Left ventricle myocardium inferior (tissue), 1 donor: ENCODE data around the gene RPL22. TPM values are rescaled to one million over a fixed set of nuclear protein-coding genes. Genes with fewer than 3 reads are reported as not detected.
A peak's percentile ranks its signal among the peaks of the same experiment; 100 is the strongest.

Experiments used
- DNase-seq: peaks from one replicate; pipeline ENCODE4 v3.0.0-alpha.2; 2020
- H3K27ac ChIP-seq: fragments of 200-600 bp; replicated peaks from 2 replicates; pipeline ENCODE4 v1.8.0; 2021
- H3K27me3 ChIP-seq: fragments of 200-600 bp; 2 replicates; pipeline ENCODE4 v1.8.0; 2021; ENCODE audit warnings: low read depth
- H3K36me3 ChIP-seq: fragments of 200-600 bp; 2 replicates; pipeline ENCODE4 v1.8.0; 2021
- H3K4me1 ChIP-seq: fragments of 200-600 bp; 2 replicates; pipeline ENCODE4 v1.8.0; 2021
- H3K4me3 ChIP-seq: fragments of 200-600 bp; 2 replicates; pipeline ENCODE4 v1.8.0; 2021; ENCODE audit warnings: mild to moderate bottlenecking, moderate library complexity
- H3K9me3 ChIP-seq: fragments of 200-600 bp; replicated peaks from 2 replicates; pipeline ENCODE4 v1.8.0; 2021
- intact Hi-C: fragments of 100-400 bp; cut with micrococcal nuclease; formaldehyde crosslinking; loops from one replicate; pipeline ENCODE4 v1.11.0; 2022
- total RNA-seq: library from RNA; stranded (reverse); fragmentation: NEBNext Ultra II Directional; extraction: Animal tissue kit (Norgen Biotek cat#: 25700); gene quantifications from one replicate; pipeline ENCODE4 v1.2.1, GENCODE V29; 2021
- TF ChIP-seq, protein P1 (sequence below): fragments of 200-600 bp; IDR thresholded peaks from 2 replicates; pipeline ENCODE4 v1.8.0; 2021; ENCODE audit warnings: antibody characterized with exemption, mild to moderate bottlenecking, borderline replicate concordance
- donor health status: DM: no; HTN: yes; CAD: no; lungs with severe emphysema.

The RPL22 gene
- total RNA-seq, 1 donor from 2014 or later = 250 TPM

DNA sequence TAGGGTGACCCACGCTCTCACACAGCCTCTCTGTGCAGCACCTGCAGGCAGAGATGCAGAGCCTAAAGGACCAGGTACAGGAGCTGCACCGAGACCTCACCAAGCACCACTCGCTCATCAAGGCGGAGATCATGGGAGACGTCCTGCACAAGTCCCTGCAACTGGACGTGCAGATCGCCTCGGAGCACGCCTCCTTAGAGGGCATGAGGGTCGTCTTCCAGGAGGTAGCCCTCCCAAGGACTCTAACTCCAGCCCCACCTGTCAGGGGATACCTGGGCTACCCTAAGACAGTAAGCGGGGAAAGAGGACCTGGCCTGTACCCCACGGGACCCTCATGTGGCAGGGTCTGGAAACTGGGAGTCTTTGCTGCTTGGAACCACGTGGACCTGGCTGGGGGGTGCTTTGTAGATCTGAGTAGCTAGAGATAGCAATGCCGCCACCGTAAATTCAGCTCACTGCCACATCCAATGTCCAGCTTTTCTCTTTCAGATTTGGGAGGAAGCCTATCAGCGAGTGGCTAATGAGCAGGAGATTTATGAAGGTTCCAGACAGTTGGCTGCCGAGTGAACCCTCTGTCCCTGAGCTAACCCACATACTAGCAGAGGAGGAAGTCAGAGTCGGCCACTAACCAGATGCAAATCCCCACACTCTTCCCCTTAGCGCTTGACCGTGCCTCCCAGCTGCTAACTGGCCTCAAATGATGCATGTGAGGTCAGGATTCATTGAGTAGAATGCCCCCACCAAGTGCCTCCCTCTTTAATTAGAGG is 13.0 kb upstream of the RPL22 start:
- H3K36me3 ChIP-seq = peaks cover 63% of the 10 kb centered on the region
- no peaks in the 10 kb centered on the region for H3K9me3 ChIP-seq
- intact Hi-C loops = no loop called here
- no peak for DNase-seq
- no peaks in the 10 kb centered on the region for H3K27me3 ChIP-seq
- H3K27ac ChIP-seq = no peak overlapping the region
- H3K4me1 ChIP-seq = peaks cover 43% of the 10 kb centered on the region
- H3K4me3 ChIP-seq = no peak overlapping the region
- TF ChIP-seq, protein P1, sequence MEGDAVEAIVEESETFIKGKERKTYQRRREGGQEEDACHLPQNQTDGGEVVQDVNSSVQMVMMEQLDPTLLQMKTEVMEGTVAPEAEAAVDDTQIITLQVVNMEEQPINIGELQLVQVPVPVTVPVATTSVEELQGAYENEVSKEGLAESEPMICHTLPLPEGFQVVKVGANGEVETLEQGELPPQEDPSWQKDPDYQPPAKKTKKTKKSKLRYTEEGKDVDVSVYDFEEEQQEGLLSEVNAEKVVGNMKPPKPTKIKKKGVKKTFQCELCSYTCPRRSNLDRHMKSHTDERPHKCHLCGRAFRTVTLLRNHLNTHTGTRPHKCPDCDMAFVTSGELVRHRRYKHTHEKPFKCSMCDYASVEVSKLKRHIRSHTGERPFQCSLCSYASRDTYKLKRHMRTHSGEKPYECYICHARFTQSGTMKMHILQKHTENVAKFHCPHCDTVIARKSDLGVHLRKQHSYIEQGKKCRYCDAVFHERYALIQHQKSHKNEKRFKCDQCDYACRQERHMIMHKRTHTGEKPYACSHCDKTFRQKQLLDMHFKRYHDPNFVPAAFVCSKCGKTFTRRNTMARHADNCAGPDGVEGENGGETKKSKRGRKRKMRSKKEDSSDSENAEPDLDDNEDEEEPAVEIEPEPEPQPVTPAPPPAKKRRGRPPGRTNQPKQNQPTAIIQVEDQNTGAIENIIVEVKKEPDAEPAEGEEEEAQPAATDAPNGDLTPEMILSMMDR = no peak

DNA sequence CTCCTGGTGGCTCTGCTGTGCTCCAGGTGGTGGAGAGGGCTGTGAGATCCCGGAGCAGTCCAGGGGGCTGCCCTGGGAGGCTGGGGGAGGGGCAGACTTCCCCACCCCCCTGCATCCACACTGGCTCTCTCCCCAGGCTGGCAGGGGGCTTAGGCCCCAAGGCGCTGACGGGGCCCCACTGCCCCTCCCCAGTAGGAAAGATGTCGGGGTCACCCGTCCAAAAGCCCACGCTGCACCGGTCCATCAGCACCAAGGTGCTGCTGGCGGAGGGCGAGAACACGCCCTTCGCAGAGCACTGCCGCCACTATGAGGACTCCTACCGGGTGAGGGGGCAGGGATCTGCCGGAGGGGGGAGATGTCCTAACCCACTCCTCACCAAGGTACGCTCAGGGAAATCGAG is 12.3 kb upstream of the RPL22 start:
- intact Hi-C loops = no loop called here
- no peak for DNase-seq
- no peak overlapping the region for H3K27ac ChIP-seq
- no peaks in the 10 kb centered on the region for H3K27me3 ChIP-seq
- TF ChIP-seq, protein P1 = no peak
- H3K4me3 ChIP-seq = no peak overlapping the region
- no peaks in the 10 kb centered on the region for H3K9me3 ChIP-seq
- peaks cover 57% of the 10 kb centered on the region for H3K36me3 ChIP-seq
- peaks cover 49% of the 10 kb centered on the region for H3K4me1 ChIP-seq

DNA sequence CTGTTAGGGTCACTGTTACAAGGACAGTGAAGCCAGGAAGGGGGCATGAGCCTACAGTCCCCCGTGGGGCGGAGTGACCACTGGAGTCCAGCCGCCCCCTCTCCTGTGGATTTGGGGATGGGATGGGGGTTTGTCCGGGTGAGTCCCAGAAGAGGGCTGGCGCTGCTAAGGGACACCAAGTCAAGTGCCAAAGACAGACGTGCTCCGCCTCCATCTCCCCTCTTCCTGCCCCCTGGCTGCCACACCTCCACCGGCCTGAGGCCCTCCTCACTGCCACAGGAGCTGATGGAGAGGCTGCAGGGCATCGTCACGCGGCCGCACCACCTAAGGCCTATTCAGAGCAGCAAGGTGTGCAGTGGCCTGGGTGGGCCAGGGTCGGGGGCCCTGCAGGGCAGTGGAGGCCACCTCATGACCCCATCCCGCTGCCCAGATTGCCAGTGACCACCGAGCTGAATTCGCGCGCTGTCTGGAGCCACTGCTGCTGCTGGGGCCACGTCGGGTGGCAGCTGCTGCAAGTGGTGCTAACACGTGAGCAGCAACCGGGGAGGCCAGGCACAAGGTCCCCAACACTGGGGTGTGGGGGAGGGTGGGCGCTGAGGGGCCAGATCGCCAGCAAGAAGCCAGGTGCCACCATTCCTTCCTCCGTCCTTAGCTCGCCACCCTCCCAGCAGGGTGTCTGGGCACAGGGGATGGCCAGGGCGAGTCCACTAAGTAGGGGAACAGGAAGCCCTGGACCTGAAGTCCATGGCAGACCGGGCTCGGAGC is 11.4 kb upstream of the RPL22 start:
- no peak overlapping the region for H3K4me3 ChIP-seq
- peaks cover 59% of the 10 kb centered on the region for H3K4me1 ChIP-seq
- intact Hi-C loops = no loop called here
- no peaks in the 10 kb centered on the region for H3K9me3 ChIP-seq
- TF ChIP-seq, protein P1 = no peak
- no peaks in the 10 kb centered on the region for H3K27me3 ChIP-seq
- no peak overlapping the region for H3K27ac ChIP-seq
- peaks cover 49% of the 10 kb centered on the region for H3K36me3 ChIP-seq
- DNase-seq = no peak

DNA sequence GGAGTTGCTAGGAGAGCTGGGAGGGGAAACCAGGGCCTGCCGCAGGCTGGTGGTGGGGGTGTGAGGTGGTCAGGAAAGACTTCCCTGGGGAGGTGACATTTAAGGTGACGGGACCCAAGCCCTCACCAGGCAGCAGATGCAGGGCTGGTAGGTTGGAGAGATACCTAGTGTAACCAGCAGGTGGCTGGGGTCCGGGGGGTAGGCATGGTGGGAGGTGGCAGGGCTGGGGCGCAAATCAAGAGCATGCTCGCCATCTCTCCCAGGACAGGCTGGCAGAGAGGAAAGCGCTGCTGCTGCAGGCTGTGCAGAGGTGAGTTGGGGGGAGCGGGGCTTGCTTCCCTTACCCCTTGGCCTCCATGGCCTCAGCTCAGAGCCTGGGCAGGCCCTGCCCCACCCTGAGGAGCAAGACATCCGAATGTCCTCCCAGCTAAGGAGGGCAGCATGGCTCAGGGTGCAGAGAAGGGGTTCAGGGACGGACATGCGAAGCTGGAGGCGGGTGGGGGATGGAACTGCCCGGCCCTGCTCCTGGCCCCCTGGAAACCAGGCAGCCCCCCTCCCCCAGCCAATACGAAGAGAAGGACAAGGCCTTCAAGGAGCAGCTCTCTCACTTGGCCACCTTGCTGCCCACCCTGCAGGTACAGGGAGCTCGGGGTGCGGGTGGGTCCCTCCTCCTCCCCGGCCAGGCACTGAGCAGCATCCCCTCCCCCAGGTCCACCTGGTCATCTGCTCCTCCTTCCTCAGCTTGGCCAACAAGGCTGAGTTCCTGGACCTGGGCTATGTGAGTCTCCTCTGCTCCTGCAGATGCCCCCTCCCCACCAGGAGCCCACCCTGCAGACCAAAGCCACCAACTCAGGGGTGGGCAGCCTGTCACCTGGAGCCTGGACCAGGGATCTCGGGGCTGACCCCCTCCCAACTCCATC is 10.5 kb upstream of the RPL22 start:
- intact Hi-C loops = no loop called here
- Histone ChIP-seq H3K27ac (peak overlapping the region; percentile 98), H3K27me3 (no peaks in the 10 kb centered on the region), H3K4me1 (peaks cover 67% of the 10 kb centered on the region), H3K9me3 (no peaks in the 10 kb centered on the region), H3K36me3 (peaks cover 43% of the 10 kb centered on the region), H3K4me3 (peak overlapping the region; percentile 83)
- no peak for DNase-seq
- TF ChIP-seq, protein P1 = no peak
